GM18507 (cell line): Measurements from ENCODE around the gene MELTF.
"Not testable (repeated sequence)": the region's sequence is repeated elsewhere in the genome, so short reads cannot be mapped to it uniquely, and the experiment has no call there.

Experiments used
- DNase-seq: peaks from one replicate; pipeline ENCODE4 v3.0.0; 2011; ENCODE audit warnings: low read depth; ENCODE audit not compliant: insufficient read length; ENCODE audit errors: extremely low spot score
- FAIRE-seq: peaks from 2 replicates; lab custom pipeline; 2011; peaks lifted over from hg19 to GRCh38; lab: Jason Lieb, UNC

MELTF gene

GRCh38 chr3:197029511-197030167 lies at the start of gene MELTF:
Gene MELTF, minus strand, starts transcription at chr3:197029817. Its CDS starts 115 bp downstream, at chr3:197029702.
- peak; percentile 92 for DNase-seq

GRCh38 chr3:197076415-197076814 lies 46.8 kb upstream of the MELTF start:
- DNase-seq (no peak), FAIRE-seq (no peak)

More at GRCh38 chr3:197029511-197030167, at the start of gene MELTF:
- peak; percentile 49 for FAIRE-seq

DNA sequence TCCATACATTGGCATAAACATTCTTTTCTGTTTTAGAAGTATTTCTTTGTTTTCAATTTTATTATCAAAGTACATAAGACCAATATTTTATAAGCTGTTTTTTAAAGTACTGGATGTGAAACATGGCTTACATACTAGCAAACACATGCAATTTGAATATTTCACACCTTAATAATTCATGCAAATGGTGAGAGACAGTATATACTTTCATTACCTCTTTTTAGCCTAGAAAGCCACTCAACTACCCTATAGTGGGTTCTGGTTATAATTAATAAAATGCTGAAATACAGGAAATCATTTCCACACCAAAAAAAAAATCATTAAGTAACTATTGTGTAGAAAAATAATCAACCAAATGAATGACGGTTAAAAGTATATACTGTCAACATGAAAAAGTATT lies 38.5 kb upstream of the MELTF start:
- DNase-seq, result no peak
- FAIRE-seq, result peak; percentile 66

DNA sequence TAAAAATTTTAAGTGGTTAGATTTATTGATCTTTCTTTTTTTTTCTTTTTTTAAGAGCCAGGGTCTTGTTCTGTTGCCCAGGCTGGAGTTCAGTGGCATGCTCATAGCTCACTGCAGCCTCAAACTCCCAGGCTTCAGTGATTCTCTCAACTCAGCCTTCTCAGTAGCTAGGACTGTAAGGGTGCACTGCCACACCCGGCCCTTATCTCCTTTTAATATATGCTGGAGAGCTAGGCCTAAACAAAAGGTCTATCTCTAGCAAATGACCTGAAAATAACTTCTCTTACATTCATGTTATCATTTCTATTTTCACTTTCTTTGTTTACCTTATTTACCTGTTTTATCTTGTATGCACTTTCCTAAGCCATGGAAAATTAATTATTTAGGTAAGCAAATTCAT lies 35.2 kb upstream of the MELTF start:
- DNase-seq (no peak), FAIRE-seq (no peak)

DNA sequence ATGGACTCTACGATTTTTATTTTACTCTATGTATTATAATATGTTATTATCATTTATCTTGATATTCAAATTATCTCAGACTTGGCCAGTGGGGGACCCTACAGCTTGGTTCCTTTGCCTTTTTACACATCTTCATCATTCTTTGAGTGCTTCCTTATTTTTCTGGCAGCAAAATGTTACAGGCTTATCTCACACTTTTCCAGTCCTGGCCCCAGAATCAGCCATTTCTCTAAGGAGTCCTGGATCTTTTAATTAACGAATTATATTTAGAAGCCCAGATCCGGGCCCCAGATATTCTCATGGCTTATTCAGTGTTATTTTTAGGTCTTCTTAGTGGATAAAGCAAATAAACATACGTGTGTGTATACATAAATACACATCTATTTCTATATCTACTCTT lies 32.8 kb upstream of the MELTF start:
- no peak for FAIRE-seq
- no peak for DNase-seq

GRCh38 chr3:197051637-197052036 lies 22.0 kb upstream of the MELTF start:
- not testable (repeated sequence) for FAIRE-seq

GRCh38 chr3:197050511-197050910 lies 20.9 kb upstream of the MELTF start:
- no peak for DNase-seq
- FAIRE-seq, result peak; percentile 66

More at GRCh38 chr3:197051637-197052036, 22.0 kb upstream of the MELTF start:
- not testable (repeated sequence) for DNase-seq

GRCh38 chr3:197042539-197042938 lies 12.9 kb upstream of the MELTF start:
- no peak for FAIRE-seq

DNA sequence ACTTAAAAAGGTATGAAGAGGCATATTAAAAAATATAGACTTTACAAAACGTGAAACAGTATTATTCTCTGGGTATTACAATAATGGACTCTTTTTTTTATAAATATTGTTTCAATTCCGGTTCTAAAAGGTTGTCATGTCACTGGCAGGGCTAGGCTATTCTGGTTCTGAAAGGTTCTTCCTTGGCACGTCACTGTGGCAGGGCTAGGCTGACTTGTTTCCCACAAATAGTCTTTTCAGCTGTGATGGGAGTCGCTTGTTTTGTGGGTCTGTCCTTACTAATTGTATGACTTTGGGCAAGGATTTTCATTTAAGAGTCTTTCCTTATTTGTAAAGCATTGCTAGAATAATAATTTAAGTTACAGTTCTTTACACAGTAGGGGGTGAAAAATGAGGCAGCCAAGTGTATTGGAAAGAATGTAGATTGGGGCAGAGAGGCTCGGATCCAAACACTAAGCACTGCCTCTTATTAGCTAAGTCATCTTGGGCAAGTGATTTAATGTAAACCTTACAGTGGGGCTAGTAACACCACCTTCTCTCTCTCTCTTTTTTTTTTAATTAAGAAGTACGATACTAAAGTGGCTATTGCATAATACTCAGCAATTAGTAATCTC lies 12.4 kb upstream of the MELTF start:
- DNase-seq, result no peak
- FAIRE-seq, result no peak

More at GRCh38 chr3:197042539-197042938, 12.9 kb upstream of the MELTF start:
- no peak for DNase-seq

- DNase-seq (no peak), FAIRE-seq (no peak)
These were observed 11.0 kb upstream of the MELTF start for GRCh38 chr3:197040658-197041057.

- FAIRE-seq (no peak), DNase-seq (no peak)
These were observed 9.3 kb upstream of the MELTF start for GRCh38 chr3:197038679-197039462.

- no peak for DNase-seq
- no peak for FAIRE-seq
These were observed 6.0 kb upstream of the MELTF start for GRCh38 chr3:197035577-197035976.

GRCh38 chr3:197034778-197035177 lies 5.2 kb upstream of the MELTF start:
- FAIRE-seq, DNase-seq: not testable (repeated sequence)

DNA sequence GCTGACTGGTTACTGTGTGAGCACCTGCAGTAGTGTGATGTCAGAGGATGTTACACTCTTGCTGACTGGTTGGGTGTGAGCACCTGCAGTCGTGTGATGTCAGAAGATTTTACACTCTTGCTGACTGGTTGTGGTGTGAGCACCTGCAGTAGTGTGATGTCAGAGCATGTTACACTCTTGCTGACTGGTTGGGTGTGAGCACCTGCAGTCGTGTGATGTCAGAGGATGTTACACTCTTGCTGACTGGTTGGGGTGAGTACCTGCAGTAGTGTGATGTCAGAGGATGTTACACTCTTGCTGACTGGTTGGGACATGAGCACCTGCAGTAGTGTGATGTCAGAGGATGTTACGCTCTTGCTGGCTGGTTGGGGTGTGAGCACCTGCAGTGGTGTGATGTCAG lies 4.1 kb upstream of the MELTF start:
- DNase-seq, FAIRE-seq: not testable (repeated sequence)

- no peak for FAIRE-seq
- no peak for DNase-seq
These were observed 2.0 kb upstream of the MELTF start for GRCh38 chr3:197031315-197032285.

GRCh38 chr3:197030379-197031314 lies 1.0 kb upstream of the MELTF start:
- FAIRE-seq (no peak), DNase-seq (no peak)

- DNase-seq (no peak), FAIRE-seq (peak; percentile 60)
These were observed 698 bp downstream of the MELTF start for GRCh38 chr3:197028728-197029510.
